DOHH2 (cell line): Measurements from ENCODE around the gene SAMD14.

ENCODE experiments used
- H3F3A ChIP-seq: fragments of 200-600 bp; sonication (generic), shearing (Covaris generic); 2 replicates; pipeline ENCODE4 v1.6.0; 2016; ENCODE audit warnings: antibody characterized with exemption, mild to moderate bottlenecking; ENCODE audit not compliant: control insufficient read depth, insufficient read depth
- H3K27ac ChIP-seq: fragments of 200-600 bp; sonication (generic); 2 replicates; pipeline ENCODE4 v1.5.1; 2014; ENCODE audit warnings: low read depth, mild to moderate bottlenecking, low read length, moderate library complexity
- H3K27me3 ChIP-seq: fragments of 200-600 bp; sonication (generic); 2 replicates; pipeline ENCODE4 v1.6.1; 2014; ENCODE audit warnings: mild to moderate bottlenecking, low read length, mixed read lengths; ENCODE audit not compliant: control insufficient read depth
- H3K36me3 ChIP-seq: fragments of 200-600 bp; sonication (generic); 2 replicates; pipeline ENCODE4 v1.6.1; 2014; ENCODE audit warnings: mild to moderate bottlenecking, low read length, moderate library complexity, mixed read lengths; ENCODE audit not compliant: control insufficient read depth
- H3K4me1 ChIP-seq: fragments of 200-600 bp; sonication (generic); 2 replicates; pipeline ENCODE4 v1.6.1; 2014; ENCODE audit warnings: mild to moderate bottlenecking, low read length, mixed read lengths; ENCODE audit not compliant: control insufficient read depth
- H3K4me2 ChIP-seq: fragments of 200-600 bp; sonication (generic); 2 replicates; pipeline ENCODE4 v1.6.0; 2014; ENCODE audit warnings: mild to moderate bottlenecking, low read length, moderate library complexity
- H3K4me3 ChIP-seq: fragments of 200-600 bp; sonication (generic); 2 replicates; pipeline ENCODE4 v1.5.1; 2014; ENCODE audit warnings: mild to moderate bottlenecking, low read length, mixed read lengths
- H3K79me2 ChIP-seq: fragments of 200-600 bp; sonication (generic); 2 replicates; pipeline ENCODE4 v1.6.1; 2014; ENCODE audit warnings: mild to moderate bottlenecking, low read length, mixed read lengths; ENCODE audit not compliant: control insufficient read depth
- H3K9me2 ChIP-seq: fragments of 200-600 bp; sonication (generic); replicated peaks from 2 replicates; pipeline ENCODE4 v1.6.1; 2014; ENCODE audit warnings: mild to moderate bottlenecking, low read length, mixed read lengths; ENCODE audit not compliant: control insufficient read depth
- H3K9me3 ChIP-seq: fragments of 200-600 bp; sonication (generic); 2 replicates; pipeline ENCODE4 v1.6.1; 2014; ENCODE audit warnings: antibody characterized with exemption, low read length, mixed read lengths; ENCODE audit not compliant: control insufficient read depth, insufficient read depth
- H4K20me1 ChIP-seq: fragments of 200-600 bp; sonication (generic); 2 replicates; pipeline ENCODE4 v1.6.0; 2014; ENCODE audit warnings: low read depth, mild to moderate bottlenecking, antibody characterized with exemption, low read length, moderate library complexity; ENCODE audit not compliant: control insufficient read depth, insufficient read depth
- CTCF ChIP-seq: fragments of 200-600 bp; sonication (generic); IDR thresholded peaks from one replicate; pipeline ENCODE4 v1.5.1; 2014; ENCODE audit warnings: antibody characterized with exemption, mild to moderate bottlenecking, low read depth, low read length; ENCODE audit not compliant: poor library complexity, severe bottlenecking
- EZH2phosphoT487 ChIP-seq: fragments of 200-600 bp; sonication (generic); IDR thresholded peaks from 2 replicates; pipeline ENCODE4 v1.6.1; 2017; ENCODE audit warnings: borderline replicate concordance, mild to moderate bottlenecking, antibody characterized with exemption, low read length, moderate library complexity, mixed read lengths

The SAMD14 gene

GRCh38 chr17:50144845-50145531, 15.0 kb upstream of the SAMD14 start:
- Histone ChIP-seq H3K4me2 (peak overlapping the region; percentile 86), H3K4me1 (peaks cover 79% of the 10 kb centered on the region), H3K79me2 (peaks cover 81% of the 10 kb centered on the region), H3K36me3 (peaks cover 90% of the 10 kb centered on the region), H4K20me1 (peaks cover 10% of the 10 kb centered on the region; the same call in 1 of the 2 replicates), H3F3A (peaks cover 8% of the 10 kb centered on the region; the same call in 1 of the 2 replicates), H3K9me3 (no peaks in the 10 kb centered on the region), H3K27me3 (no peaks in the 10 kb centered on the region), H3K4me3 (peak overlapping the region; percentile 8), H3K9me2 (no peaks in the 10 kb centered on the region), H3K27ac (0 out of 2 replicates have a peak overlapping the region, but pooled peaks have one; percentile 12)
- TF ChIP-seq EZH2phosphoT487 (no peak), CTCF (no peak)

- Histone ChIP-seq H3K79me2 (peaks cover 79% of the 10 kb centered on the region), H3K4me1 (peaks cover 83% of the 10 kb centered on the region), H3K9me2 (no peaks in the 10 kb centered on the region), H3K9me3 (no peaks in the 10 kb centered on the region), H3K27me3 (no peaks in the 10 kb centered on the region), H3K4me3 (peak overlapping the region; percentile 8), H3K27ac (no peak overlapping the region), H3K36me3 (peaks cover 92% of the 10 kb centered on the region), H4K20me1 (peaks cover 14% of the 10 kb centered on the region), H3K4me2 (peak overlapping the region; percentile 86), H3F3A (peaks cover 8% of the 10 kb centered on the region; the same call in 1 of the 2 replicates)
- no peak for TF ChIP-seq EZH2phosphoT487
- no peak for TF ChIP-seq CTCF
These were observed 14.4 kb upstream of the SAMD14 start for GRCh38 chr17:50144355-50144754.

GRCh38 chr17:50143461-50144176, 13.7 kb upstream of the SAMD14 start:
- TF ChIP-seq EZH2phosphoT487 (no peak), CTCF (no peak)

More at GRCh38 chr17:50143461-50144176, 13.7 kb upstream of the SAMD14 start:
- Histone ChIP-seq H3K4me3 (no peak overlapping the region), H3K9me3 (no peaks in the 10 kb centered on the region), H3K4me2 (peak overlapping the region; percentile 86; the same call in 1 of the 2 replicates), H3K79me2 (peaks cover 77% of the 10 kb centered on the region), H4K20me1 (peaks cover 22% of the 10 kb centered on the region), H3K9me2 (no peaks in the 10 kb centered on the region), H3K27ac (no peak overlapping the region), H3K27me3 (no peaks in the 10 kb centered on the region), H3K4me1 (peaks cover 81% of the 10 kb centered on the region), H3F3A (peaks cover 4% of the 10 kb centered on the region; the same call in 1 of the 2 replicates), H3K36me3 (peaks cover 95% of the 10 kb centered on the region)
